HG02870 (cell line): ENCODE measurements around the gene GLI1.
"Not testable (repeated sequence)": the region's sequence is repeated elsewhere in the genome, so short reads cannot be mapped to it uniquely, and the experiment has no call there.

Experiments
- ATAC-seq: cut with Tn5 transposase; IDR thresholded peaks from one replicate; pipeline ENCODE4 v1.9.1; 2021; ENCODE audit warnings: mild to moderate bottlenecking, moderate library complexity; ENCODE audit not compliant: unreplicated experiment

Gene GLI1

GRCh38 chr12:57441393-57441792, 18.2 kb upstream of the GLI1 start:
- ATAC-seq, result not testable (repeated sequence)

DNA sequence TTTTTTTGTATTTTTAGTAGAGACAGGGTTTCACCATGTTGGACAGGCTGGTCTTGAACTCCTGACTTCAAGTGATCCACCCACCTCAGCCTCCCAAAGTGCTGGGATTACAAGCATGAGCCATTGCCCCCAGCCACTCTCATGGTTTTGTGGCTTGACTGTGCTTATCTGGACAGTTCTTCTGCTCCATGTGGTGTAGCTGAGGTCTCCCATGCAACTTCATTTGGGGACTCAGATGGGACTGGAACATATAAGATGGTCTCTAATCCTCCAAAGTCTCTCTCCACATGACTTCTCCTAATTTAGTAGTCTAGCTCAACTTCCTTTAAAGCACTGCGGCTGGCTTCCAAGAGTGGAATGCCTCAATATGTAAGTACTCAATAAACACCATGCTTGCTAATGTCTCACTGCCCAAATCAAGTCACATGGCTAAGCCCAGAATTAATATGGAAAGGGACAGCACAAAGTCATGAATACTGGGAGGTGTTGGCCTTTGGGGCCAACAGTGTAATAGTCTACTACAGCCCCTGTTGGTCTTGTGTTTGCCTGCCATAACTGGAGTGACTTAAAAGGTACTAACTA, 17.6 kb upstream of the GLI1 start:
- no peak for ATAC-seq

DNA sequence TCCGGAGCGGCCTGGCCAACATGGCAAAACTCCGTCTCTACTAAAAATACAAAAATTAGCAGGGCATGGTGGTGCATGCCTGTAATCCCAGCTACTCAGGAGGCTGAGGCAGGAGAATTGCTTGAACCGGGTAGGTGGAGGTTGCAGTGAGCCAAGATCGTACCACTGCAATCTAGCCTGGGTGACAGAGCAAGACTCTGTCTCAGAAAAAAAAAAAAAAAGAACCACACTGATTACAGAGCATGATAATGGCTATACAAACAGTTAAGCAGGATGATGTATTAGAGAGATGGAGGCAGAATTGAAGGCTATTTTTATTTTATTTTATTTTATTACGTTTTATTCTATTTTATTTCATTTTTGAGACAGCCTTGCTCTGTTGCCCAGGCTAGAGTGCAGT, 15.2 kb upstream of the GLI1 start:
- ATAC-seq, result not testable (repeated sequence)

- no peak for ATAC-seq
These were observed 14.8 kb upstream of the GLI1 start for GRCh38 chr12:57444744-57445143.

- ATAC-seq, result no peak
These were observed 13.2 kb upstream of the GLI1 start for GRCh38 chr12:57446292-57446960.

GRCh38 chr12:57448669-57449068, 10.9 kb upstream of the GLI1 start:
- no peak for ATAC-seq

DNA sequence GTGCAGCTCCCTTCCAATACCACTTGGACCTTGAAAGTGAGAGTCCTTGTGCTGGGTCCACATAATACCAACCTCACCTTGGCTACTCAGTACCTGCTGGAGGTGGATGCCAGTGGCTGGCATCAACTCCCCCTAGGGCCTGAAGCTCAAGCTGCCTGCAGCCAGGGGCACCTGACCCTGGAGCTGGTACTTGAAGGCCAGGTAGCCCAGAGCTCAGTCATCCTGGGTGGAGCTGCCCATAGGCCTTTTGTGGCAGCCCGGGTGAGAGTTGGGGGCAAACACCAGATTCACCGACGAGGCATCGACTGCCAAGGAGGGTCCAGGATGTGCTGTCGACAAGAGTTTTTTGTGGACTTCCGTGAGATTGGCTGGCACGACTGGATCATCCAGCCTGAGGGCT, 10.2 kb upstream of the GLI1 start:
- ATAC-seq, result no peak

DNA sequence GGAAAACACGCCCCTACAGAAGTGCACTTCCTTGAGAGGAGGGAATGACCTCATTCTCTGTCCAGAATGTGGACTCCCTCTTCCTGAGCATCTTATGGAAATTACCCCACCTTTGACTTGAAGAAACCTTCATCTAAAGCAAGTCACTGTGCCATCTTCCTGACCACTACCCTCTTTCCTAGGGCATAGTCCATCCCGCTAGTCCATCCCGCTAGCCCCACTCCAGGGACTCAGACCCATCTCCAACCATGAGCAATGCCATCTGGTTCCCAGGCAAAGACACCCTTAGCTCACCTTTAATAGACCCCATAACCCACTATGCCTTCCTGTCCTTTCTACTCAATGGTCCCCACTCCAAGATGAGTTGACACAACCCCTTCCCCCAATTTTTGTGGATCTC, 9.5 kb upstream of the GLI1 start:
- ATAC-seq, result no peak

DNA sequence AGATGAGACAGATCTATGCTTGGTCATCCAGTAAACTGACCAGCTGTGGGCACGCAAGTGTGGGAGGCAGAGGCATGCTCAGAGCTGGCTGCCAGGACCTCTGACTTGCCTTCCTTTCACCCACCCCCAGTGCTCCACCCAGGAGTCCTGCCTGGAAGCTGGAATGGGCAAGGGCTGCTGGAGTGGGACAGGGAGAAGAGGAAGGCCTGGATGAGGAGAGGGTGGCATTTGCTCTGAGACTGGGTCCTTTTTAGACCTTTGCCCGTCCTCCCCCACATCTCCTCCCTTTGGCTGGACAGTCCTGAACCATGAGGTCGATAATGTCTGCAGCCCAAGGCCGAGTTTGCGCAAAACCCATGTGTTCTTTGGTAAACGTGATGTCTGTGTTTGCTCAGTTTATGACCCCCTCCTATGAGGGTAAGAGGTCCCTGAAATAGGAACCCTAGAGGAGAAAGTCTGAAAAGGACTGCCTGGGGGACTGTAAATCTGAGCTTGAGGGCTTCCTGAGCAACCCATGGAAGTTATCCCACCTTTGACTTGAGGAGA, 8.3 kb upstream of the GLI1 start:
- no peak for ATAC-seq

DNA sequence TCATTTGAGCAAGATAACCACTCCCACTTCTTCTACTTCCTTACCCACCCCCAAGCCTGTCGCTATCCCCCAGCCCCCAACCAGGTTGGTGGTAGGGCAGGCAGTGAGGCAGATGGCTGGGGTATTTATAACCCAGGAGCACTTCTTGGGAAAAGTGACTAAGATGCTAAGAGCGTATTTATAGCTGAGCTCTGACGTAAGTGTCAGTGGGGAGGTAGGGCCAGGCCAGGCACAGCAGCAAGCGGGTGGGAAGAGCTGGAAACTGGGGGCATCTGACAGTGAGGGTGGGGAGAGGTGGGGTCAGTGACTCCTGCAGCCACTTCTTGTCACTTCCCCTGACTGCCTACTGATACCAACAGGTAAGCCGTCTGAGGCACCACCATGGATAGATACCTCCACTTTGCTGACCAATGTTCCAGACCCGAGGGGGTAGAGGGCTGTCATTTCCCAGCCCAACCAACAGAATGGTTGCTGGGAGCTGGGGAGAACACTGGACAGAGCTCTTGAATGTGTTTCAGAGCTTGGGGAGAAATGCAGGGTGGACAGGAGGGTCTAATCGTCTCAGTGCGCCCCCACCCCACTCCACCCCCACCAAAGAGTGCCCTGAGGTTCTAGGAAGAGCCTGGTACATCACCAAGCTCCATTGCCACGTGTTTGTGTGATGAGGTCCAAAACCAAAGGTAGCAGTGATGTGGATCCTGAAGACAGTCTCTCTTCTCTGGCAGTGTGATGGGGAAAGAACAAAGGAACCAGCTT, 7.2 kb upstream of the GLI1 start:
- ATAC-seq, result no peak

DNA sequence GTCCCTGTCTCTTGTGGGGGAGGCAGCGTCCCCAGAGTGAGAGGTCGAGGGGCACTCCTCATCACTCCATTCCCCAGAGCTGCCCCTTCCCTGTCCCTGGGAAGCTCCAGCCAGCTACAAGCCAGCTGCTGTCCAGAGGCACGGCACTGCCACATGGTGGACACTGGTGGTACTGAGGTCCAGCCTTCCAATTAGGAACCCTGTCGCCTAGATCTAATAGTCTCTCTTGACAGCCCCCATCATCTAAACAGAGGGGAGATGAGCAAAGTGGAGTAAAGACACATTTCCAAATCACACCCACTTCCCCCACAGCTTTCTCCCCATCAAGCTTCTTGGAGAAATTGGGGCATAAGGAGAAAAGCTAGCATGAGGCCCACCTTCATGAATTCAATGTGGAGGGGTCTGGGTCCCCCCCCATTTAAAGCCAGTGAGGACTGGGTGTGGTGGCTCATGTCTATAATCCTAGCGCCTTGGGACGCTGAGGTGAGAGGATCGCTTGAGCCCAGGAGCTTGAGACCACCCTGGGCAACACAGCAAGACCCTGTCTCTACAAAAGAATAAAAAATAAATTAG, 6.6 kb upstream of the GLI1 start:
- ATAC-seq, result no peak

DNA sequence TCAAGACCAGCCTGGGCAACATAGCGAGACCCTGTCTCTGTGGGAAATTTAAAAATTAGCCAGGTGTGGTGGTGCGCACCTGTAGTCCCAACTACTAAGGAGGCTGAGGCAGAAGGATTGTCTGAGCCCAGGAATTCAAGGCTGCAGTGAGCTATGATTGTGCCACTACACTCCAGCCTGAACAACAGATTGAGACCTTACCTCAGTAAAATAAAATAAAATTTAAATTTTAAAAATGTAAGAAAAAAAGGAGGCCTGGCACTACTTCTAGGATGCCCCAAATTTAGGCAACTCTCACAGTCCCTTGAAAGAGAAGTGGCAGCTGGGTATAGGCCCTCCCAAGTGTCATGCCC, 5.4 kb upstream of the GLI1 start:
- no peak for ATAC-seq

- no peak for ATAC-seq
These were observed 4.8 kb upstream of the GLI1 start, which contains the start of gene INHBE for GRCh38 chr12:57454566-57455373. Gene INHBE (plus strand): TSS chr12:57455307. CDS start chr12:57455537, 230 bp downstream.

DNA sequence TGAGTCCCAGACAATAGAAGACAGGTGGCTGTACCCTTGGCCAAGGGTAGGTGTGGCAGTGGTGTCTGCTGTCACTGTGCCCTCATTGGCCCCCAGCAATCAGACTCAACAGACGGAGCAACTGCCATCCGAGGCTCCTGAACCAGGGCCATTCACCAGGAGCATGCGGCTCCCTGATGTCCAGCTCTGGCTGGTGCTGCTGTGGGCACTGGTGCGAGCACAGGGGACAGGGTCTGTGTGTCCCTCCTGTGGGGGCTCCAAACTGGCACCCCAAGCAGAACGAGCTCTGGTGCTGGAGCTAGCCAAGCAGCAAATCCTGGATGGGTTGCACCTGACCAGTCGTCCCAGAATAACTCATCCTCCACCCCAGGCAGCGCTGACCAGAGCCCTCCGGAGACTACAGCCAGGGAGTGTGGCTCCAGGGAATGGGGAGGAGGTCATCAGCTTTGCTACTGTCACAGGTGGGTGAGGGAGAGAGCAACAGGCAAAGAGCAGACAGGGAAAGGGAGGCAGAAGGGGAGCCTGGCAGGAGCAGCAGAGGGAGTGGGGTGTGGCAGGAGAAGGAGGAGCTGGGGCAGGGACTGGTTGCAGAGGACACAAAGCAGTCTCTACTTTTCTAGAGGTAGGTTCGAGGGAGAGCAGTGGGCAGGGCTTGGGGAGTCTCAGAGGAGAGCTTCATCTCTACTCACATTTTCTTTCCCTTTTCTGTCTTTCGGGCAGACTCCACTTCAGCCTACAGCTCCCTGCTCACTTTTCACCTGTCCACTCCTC, 4.0 kb upstream of the GLI1 start:
- ATAC-seq, result no peak

DNA sequence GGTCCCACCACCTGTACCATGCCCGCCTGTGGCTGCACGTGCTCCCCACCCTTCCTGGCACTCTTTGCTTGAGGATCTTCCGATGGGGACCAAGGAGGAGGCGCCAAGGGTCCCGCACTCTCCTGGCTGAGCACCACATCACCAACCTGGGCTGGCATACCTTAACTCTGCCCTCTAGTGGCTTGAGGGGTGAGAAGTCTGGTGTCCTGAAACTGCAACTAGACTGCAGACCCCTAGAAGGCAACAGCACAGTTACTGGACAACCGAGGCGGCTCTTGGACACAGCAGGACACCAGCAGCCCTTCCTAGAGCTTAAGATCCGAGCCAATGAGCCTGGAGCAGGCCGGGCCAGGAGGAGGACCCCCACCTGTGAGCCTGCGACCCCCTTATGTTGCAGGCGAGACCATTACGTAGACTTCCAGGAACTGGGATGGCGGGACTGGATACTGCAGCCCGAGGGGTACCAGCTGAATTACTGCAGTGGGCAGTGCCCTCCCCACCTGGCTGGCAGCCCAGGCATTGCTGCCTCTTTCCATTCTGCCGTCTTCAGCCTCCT, 3.4 kb upstream of the GLI1 start:
- no peak for ATAC-seq

GRCh38 chr12:57456737-57457490, 2.7 kb upstream of the GLI1 start:
- no peak for ATAC-seq

DNA sequence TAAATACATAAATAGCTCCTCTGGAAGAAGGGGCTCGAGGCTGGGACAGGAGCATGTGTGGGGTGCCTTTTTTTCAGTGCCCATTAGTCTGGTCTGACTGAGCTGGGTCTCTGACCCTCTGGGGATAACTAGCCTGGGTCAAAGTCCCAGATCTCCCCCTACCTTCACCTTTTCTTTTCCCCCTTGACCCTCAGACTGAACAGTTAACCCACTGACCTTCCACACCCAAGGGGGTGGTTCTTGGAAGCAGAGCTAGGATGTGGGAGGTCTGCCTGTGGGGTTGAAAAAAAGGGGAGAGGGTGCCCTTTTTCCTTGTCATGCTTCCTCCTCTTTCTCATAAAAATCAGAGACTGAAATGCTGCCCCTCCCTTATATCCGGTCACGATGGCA, 925 bp upstream of the GLI1 start:
- no peak for ATAC-seq

DNA sequence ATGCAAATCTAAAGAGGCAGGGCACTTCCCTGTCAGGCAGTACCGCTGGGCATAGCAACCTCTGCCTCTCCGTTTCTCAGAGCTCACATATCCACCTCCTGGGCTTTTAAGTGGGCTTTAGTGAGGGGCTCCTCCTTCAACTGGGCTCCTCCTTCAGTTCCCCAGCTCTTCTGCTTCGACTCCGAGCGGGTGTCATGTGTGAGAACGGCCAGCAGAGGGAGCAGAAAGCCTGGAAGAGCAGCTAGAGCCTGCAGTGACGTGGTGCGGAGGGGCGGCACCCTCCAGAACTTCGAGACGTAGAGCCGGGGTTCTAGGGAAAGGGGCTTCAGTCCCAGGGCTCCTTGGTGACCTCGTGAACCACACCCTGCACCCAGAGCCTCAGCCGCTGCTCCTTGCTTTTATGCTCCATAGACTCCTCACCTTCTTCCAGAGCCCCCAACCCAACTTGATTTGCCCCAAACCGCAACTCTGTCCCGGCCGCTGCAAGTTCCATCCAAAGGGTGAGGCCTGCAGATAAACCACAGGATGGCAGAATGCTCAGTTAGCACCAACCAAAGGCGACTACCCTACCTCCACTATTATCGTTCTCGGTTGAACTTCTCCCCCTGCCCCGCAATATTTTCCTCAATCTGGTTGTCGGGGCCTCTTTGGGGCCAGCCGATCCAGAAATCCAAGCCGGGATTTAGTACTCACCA, 383 bp upstream of the GLI1 start:
- ATAC-seq, result peak; percentile 49

DNA sequence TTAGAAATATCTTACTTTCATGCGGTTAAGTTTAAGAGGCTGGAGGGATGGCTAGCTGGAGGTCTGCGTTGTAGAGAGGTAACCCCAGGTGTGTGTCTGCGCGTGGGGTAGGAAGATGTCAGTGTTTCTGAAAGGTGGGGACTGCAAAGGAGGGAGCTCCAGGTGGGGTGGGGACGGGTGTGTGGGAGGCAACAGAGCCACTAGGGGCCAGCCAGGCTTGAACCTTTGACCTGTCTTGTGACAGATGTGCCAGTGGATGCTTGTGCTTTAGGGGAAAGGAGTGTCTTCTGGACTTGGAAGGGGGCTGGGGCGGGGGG, 841 bp downstream of the GLI1 start:
- no peak for ATAC-seq
